Hepatic stellate cell (primary cell): ENCODE measurements around the gene ZFAND6.

Experiments used
- DNase-seq: peaks from one replicate; pipeline ENCODE4 v3.0.0; 2011; ENCODE audit warnings: low spot score

Gene ZFAND6

GRCh38 chr15:80052597-80053304 is 6.7 kb upstream of the ZFAND6 start:
- no peak for DNase-seq

GRCh38 chr15:80055933-80056332 is 3.5 kb upstream of the ZFAND6 start:
- DNase-seq, result no peak

GRCh38 chr15:80058044-80058443 is 1.4 kb upstream of the ZFAND6 start:
- no peak for DNase-seq

- peak; percentile 68 for DNase-seq
Measured at GRCh38 chr15:80059786-80060355, 395 bp downstream of the ZFAND6 start.

GRCh38 chr15:80060356-80061006 is 1.0 kb downstream of the ZFAND6 start:
- DNase-seq, result no peak

- no peak for DNase-seq
Measured at GRCh38 chr15:80061582-80061981, 2.1 kb downstream of the ZFAND6 start.

- DNase-seq, result no peak
Measured at GRCh38 chr15:80066912-80067311, 7.4 kb downstream of the ZFAND6 start.

GRCh38 chr15:80068578-80068977 is 9.1 kb downstream of the ZFAND6 start:
- no peak for DNase-seq

GRCh38 chr15:80070840-80071239 is 11.4 kb downstream of the ZFAND6 start:
- DNase-seq, result no peak

GRCh38 chr15:80071652-80072051 is 12.2 kb downstream of the ZFAND6 start:
- DNase-seq, result no peak

- peak; percentile 59 for DNase-seq
Measured at GRCh38 chr15:80072285-80072994, 13.0 kb downstream of the ZFAND6 start.

- DNase-seq, result no peak
Measured at GRCh38 chr15:80073197-80073596, 13.7 kb downstream of the ZFAND6 start.

GRCh38 chr15:80076321-80077318 is 17.1 kb downstream of the ZFAND6 start:
- DNase-seq, result no peak

- no peak for DNase-seq
Measured at GRCh38 chr15:80081390-80081789, 21.9 kb downstream of the ZFAND6 start.

GRCh38 chr15:80087104-80087503 is 27.6 kb downstream of the ZFAND6 start:
- DNase-seq, result no peak

GRCh38 chr15:80090041-80090440 is 30.6 kb downstream of the ZFAND6 start:
- no peak for DNase-seq

GRCh38 chr15:80090879-80091503 is 31.5 kb downstream of the ZFAND6 start:
- DNase-seq, result no peak

GRCh38 chr15:80093854-80094418 is 34.5 kb downstream of the ZFAND6 start:
- DNase-seq, result no peak

- DNase-seq, result no peak
Measured at GRCh38 chr15:80095511-80095910, 36.0 kb downstream of the ZFAND6 start.

GRCh38 chr15:80095969-80096368 is 36.5 kb downstream of the ZFAND6 start:
- DNase-seq, result no peak

- DNase-seq, result no peak
Measured at GRCh38 chr15:80098341-80098740, 38.9 kb downstream of the ZFAND6 start.
